CD4-positive, CD25-positive, alpha-beta regulatory T cell (primary cell): ENCODE data around the gene KCNF1. TPM values are rescaled to one million over a fixed set of nuclear protein-coding genes. Genes with fewer than 3 reads are reported as not detected.

Experiments used
- ATAC-seq, 2 donors: fragments of 150-1000 bp; cut with Tn5 transposase; one replicate each; pipeline ENCODE4 v1.10.0; 2021; ENCODE audit warnings: low read depth in 2 of 2, moderate number of reproducible peaks in 2 of 2, moderate library complexity in 1 of 2
- DNase-seq, 3 donors: peaks; one replicate each; pipeline versions ENCODE4 v3.0.0 to v3.0.0-alpha.2; 2012 to 2022; ENCODE audit warnings: mixed read lengths in 1 of 3
- H3K27ac ChIP-seq: one replicate; pipeline ENCODE4 v1.7.0; 2013; ENCODE audit warnings: mild to moderate bottlenecking, low read length; ENCODE audit not compliant: insufficient read depth, poor library complexity, severe bottlenecking
- H3K27me3 ChIP-seq: one replicate; pipeline ENCODE4 v1.7.0; 2013; ENCODE audit warnings: low read length; ENCODE audit not compliant: control insufficient read depth, insufficient read depth
- H3K36me3 ChIP-seq: one replicate; pipeline ENCODE4 v1.7.0; 2013; ENCODE audit warnings: mild to moderate bottlenecking, low read length, moderate library complexity; ENCODE audit not compliant: control insufficient read depth, insufficient read depth
- H3K4me1 ChIP-seq: 2 replicates; pipeline ENCODE4 v1.7.0; 2013; ENCODE audit warnings: mild to moderate bottlenecking, low read length; ENCODE audit not compliant: insufficient read depth, control insufficient read depth, poor library complexity, severe bottlenecking
- H3K4me3 ChIP-seq: one replicate; pipeline ENCODE4 v1.7.0; 2013; ENCODE audit warnings: low read depth, mild to moderate bottlenecking, low read length, moderate library complexity
- H3K9me3 ChIP-seq, 2 experiments: 1 replicate in 1 of 2; 2 replicates in 1 of 2; pipeline ENCODE4 v1.7.0; 2013; ENCODE audit warnings: low read length in 2 of 2, mild to moderate bottlenecking in 1 of 2, moderate library complexity in 1 of 2; ENCODE audit not compliant: control insufficient read depth in 2 of 2
- H3K27ac Mint-ChIP-seq, 3 donors: one replicate each; pipeline ENCODE4 v1.8.0; 2020 to 2022; ENCODE audit warnings: mild to moderate bottlenecking in 3 of 3, mixed read lengths in 3 of 3, moderate library complexity in 2 of 3
- H3K27me3 Mint-ChIP-seq: one replicate; pipeline ENCODE4 v1.8.0; 2022; ENCODE audit warnings: mild to moderate bottlenecking, mixed read lengths
- H3K36me3 Mint-ChIP-seq: one replicate; pipeline ENCODE4 v1.8.0; 2020; ENCODE audit warnings: mixed read lengths
- H3K4me1 Mint-ChIP-seq, 4 donors: one replicate each; pipeline ENCODE4 v1.8.0; 2020 to 2022; ENCODE audit warnings: mixed read lengths in 4 of 4, mild to moderate bottlenecking in 1 of 4
- H3K4me3 Mint-ChIP-seq, 4 donors: one replicate each; pipeline ENCODE4 v1.8.0; 2020 to 2022; ENCODE audit warnings: mild to moderate bottlenecking in 4 of 4, mixed read lengths in 4 of 4, moderate library complexity in 3 of 4
- H3K9me3 Mint-ChIP-seq, 7 donors: one replicate each; pipeline ENCODE4 v1.8.0; 2020 to 2022; ENCODE audit warnings: mixed read lengths in 7 of 7, mild to moderate bottlenecking in 3 of 7, moderate library complexity in 2 of 7
- polyA plus RNA-seq, 4 donors: library from polyadenylated mRNA; unstranded; fragments of 300-500 nt; fragmentation: Illumina TruSeq; gene quantifications; one replicate each; pipeline ENCODE4 v1.2.3, GENCODE V29; 2021
- total RNA-seq: library from RNA; stranded (reverse); gene quantifications from one replicate; pipeline ENCODE4 v1.2.3, GENCODE V29; 2022

KCNF1 gene, protein sequence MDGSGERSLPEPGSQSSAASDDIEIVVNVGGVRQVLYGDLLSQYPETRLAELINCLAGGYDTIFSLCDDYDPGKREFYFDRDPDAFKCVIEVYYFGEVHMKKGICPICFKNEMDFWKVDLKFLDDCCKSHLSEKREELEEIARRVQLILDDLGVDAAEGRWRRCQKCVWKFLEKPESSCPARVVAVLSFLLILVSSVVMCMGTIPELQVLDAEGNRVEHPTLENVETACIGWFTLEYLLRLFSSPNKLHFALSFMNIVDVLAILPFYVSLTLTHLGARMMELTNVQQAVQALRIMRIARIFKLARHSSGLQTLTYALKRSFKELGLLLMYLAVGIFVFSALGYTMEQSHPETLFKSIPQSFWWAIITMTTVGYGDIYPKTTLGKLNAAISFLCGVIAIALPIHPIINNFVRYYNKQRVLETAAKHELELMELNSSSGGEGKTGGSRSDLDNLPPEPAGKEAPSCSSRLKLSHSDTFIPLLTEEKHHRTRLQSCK
- not detected for total RNA-seq
- polyA plus RNA-seq = not detected

DNA sequence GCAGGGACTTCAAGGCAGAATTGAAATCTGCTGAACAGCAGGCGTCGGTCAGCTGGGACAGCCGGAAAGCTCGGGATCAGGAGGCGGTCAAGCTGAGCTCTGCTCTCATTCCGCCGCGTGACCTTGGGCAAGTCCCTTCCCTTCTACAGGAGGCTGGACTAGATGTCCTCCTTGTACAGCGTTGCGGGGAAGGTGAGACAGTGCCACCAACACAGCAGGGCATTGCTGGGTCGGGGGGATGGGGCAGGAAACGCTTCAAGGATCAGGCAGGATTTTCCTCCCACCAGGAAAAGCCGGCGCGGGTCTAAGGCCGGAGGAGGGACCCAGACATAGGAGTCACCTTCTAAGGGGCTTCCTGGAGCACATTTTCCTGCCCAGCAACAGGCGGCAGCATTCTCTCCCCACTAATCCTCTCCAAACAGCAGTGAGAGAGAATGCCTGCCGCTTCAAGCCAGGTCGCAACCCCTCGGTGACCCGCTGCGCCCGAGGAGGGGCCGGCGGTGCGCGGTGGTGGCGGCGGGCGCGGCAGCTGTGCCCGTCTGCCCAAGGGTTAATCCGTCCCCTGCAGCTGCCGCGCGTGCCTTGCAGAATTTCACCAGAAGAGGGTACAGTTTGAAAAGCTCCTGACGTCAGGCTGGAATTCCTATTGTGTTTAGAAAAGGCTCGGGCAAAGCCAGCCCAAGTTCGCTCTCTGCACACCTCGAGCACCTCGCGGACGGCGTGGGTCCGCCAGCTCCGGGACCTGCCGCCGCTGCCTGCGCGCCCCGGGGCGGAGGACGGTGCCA is at the start of gene KCNF1:
TSS of gene KCNF1 (plus strand) at position 644 of the 785 bp plus-strand sequence. CDS start 493 bp downstream, outside the sequence.
- Mint-ChIP-seq H3K36me3 (no peaks in the 10 kb centered on the region), H3K27me3 (peaks cover 47% of the 10 kb centered on the region), H3K4me1 (peaks cover 0 to 6% (median 0%) of the 10 kb centered on the region in 4 donors), H3K27ac (no peak within 1 kb of the TSS), H3K9me3 (peaks cover 0 to 1% (median 0%) of the 10 kb centered on the region in 7 donors), H3K4me3 (peak within 1 kb of the TSS in 1 of 4 donors; percentile 0)
- no peak for ATAC-seq
- DNase-seq = no peak
- H3K9me3 ChIP-seq = no peaks in the 10 kb centered on the region
- H3K4me1 ChIP-seq = no peaks in the 10 kb centered on the region
- no peak within 1 kb of the TSS for H3K4me3 ChIP-seq
- peaks cover 8% of the 10 kb centered on the region for H3K27me3 ChIP-seq
- H3K27ac ChIP-seq = no peak within 1 kb of the TSS
- H3K36me3 ChIP-seq = no peaks in the 10 kb centered on the region

DNA sequence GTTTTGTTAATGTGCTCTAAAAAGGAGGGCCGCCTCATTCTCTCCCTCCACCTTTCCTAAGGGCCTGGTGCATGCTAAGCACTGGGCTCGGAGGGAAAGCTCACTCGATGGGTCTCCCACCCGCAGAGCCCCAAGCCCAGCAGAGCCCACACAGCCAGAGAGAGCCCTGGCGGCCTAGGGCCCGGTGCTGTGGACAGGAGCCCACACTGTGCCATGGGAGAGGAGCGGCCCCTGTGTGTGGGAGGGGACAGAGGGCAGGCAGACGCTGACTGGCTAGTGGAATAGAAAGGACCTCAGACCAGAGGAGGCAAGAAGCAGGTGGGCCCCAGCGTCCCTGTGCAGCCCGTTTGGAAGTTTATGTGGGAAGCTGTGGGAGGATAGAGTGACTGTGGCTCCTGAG is 49.4 kb upstream of the KCNF1 start:
- Mint-ChIP-seq H3K27ac (no peak overlapping the region), H3K9me3 (no peaks in the 10 kb centered on the region), H3K4me1 (peaks cover 0 to 36% (median 19%) of the 10 kb centered on the region in 4 donors), H3K4me3 (no peak overlapping the region), H3K27me3 (peaks cover 22% of the 10 kb centered on the region), H3K36me3 (no peaks in the 10 kb centered on the region)
- no peak for ATAC-seq
- Histone ChIP-seq H3K36me3 (no peaks in the 10 kb centered on the region), H3K27ac (no peak overlapping the region), H3K4me1 (peaks cover 12% of the 10 kb centered on the region), H3K27me3 (peaks cover 8% of the 10 kb centered on the region), H3K4me3 (no peak overlapping the region), H3K9me3 (no peaks in the 10 kb centered on the region)
- DNase-seq = no peak

DNA sequence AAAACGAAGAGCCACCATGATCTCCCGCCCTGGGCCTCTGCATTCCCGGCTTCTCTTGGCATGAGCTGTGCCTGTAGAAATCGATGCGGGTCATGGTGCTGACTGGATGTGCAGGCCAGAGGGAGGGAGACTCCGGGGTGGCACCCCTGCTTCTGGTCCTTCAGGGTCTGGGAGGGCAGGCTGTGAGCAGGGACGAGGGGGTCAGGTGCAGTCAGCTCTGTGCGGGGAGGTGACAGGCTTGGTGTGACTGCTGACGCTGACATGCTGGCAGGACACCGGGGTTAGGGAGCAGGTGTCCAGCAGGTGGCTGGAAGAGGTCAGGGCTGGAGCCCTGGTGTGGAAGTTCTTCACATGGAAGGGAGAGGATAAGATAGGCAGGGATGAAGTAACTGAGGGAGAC is 48.7 kb upstream of the KCNF1 start:
- Histone ChIP-seq H3K4me3 (no peak overlapping the region), H3K4me1 (peaks cover 12% of the 10 kb centered on the region), H3K9me3 (no peaks in the 10 kb centered on the region), H3K36me3 (no peaks in the 10 kb centered on the region), H3K27me3 (peaks cover 8% of the 10 kb centered on the region), H3K27ac (no peak overlapping the region)
- Mint-ChIP-seq H3K4me1 (peaks cover 0 to 36% (median 19%) of the 10 kb centered on the region in 4 donors), H3K9me3 (no peaks in the 10 kb centered on the region), H3K36me3 (no peaks in the 10 kb centered on the region), H3K4me3 (no peak overlapping the region), H3K27me3 (peaks cover 22% of the 10 kb centered on the region), H3K27ac (no peak overlapping the region)
- DNase-seq (no peak), ATAC-seq (no peak)

DNA sequence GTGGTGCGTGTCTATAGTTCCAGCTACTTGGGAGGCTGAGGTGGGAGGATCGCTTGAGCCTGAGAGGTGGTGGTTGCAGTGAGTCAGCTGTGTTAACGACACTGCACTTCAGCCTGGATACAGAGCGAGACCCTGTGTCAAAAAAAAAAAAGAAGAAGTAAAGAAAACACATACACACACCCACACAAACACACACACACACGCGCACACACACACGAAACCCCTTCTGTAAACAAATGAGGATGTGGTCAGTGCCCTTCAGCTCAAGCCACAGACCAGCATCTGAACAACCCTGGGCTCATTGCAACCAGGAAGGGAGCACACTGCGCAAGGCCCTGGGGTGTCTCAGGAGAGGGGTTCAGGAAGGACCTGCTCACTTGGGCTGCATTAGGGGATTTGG is 47.9 kb upstream of the KCNF1 start:
- H3K4me3 Mint-ChIP-seq = no peak overlapping the region
- no peaks in the 10 kb centered on the region for H3K36me3 Mint-ChIP-seq
- no peak overlapping the region for H3K27ac Mint-ChIP-seq
- H3K4me1 Mint-ChIP-seq = peaks cover 0 to 36% (median 20%) of the 10 kb centered on the region in 4 donors
- ATAC-seq = no peak
- no peaks in the 10 kb centered on the region for H3K9me3 Mint-ChIP-seq
- no peak overlapping the region for H3K27ac ChIP-seq
- H3K27me3 Mint-ChIP-seq = peaks cover 22% of the 10 kb centered on the region
- H3K4me1 ChIP-seq = peaks cover 12% of the 10 kb centered on the region
- no peaks in the 10 kb centered on the region for H3K36me3 ChIP-seq
- no peaks in the 10 kb centered on the region for H3K9me3 ChIP-seq
- peaks cover 8% of the 10 kb centered on the region for H3K27me3 ChIP-seq
- no peak for DNase-seq
- no peak overlapping the region for H3K4me3 ChIP-seq

DNA sequence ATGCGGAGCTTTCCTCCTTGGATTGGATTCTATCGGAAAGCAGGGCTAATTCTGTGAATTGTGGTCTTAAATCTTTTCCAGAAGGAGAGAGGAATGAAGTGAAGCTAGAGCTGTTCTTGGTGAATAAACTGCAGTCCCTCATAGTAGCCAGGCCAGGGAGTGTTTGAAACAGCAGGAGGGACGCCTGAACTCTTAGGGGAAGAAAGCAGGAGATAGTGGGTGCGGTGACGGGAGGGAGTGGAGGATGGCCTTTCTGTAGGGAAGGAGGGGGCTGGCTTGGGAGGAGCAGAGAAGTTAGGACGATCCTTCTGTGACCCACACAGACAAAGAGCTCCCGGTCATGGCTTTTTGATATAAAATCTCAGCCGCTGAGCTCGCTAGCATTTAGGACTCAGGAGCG is 47.5 kb upstream of the KCNF1 start:
- Mint-ChIP-seq H3K4me1 (peaks cover 0 to 36% (median 20%) of the 10 kb centered on the region in 4 donors), H3K27me3 (peaks cover 19% of the 10 kb centered on the region), H3K36me3 (no peaks in the 10 kb centered on the region), H3K4me3 (no peak overlapping the region), H3K9me3 (no peaks in the 10 kb centered on the region), H3K27ac (no peak overlapping the region)
- Histone ChIP-seq H3K36me3 (no peaks in the 10 kb centered on the region), H3K27ac (no peak overlapping the region), H3K9me3 (no peaks in the 10 kb centered on the region), H3K4me1 (peaks cover 12% of the 10 kb centered on the region), H3K27me3 (peaks cover 8% of the 10 kb centered on the region), H3K4me3 (no peak overlapping the region)
- no peak for DNase-seq
- ATAC-seq = no peak

DNA sequence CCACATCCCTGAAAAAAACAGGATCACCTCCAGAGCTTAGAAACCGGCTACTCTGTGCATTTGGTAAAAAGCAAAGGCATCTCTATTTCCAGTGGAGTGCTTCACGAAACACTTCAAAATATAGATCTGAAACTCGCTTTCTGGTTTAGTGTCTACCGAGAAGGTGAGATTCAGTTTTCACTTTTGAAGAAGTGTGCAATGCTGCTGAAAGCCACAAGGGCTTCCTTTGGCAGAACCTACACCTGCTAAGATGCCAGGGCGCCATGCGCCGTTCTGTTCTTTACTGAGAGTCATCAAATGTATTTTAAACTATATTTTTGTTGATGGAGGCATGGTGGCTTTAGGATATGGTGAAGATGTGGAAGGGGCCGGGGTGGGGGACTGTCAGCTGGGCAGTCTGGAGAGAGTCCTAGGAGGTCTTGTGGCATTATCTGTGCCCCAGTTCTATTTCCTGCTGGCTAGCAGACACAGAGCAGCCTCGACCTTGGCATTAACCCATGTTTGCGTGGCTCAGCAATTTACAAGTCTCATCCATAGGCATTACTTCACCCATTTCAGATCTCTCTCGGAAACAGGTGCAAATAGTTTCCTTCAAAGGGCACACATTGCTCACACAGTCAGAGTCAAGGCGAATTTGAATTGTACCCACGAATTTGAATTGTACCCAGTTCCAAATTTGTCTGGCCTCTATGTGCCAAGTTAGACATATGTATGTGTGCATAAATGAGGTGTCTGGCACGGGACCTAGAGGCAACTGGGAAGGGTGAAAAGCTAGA is 46.7 kb upstream of the KCNF1 start:
- ATAC-seq (peak; percentile 60 to 72), DNase-seq (peak in 2 of 3 donors; percentile 9 to 66)
- Mint-ChIP-seq H3K27me3 (peaks cover 17% of the 10 kb centered on the region), H3K4me1 (peaks cover 0 to 36% (median 20%) of the 10 kb centered on the region in 4 donors), H3K9me3 (no peaks in the 10 kb centered on the region), H3K27ac (no peak overlapping the region), H3K4me3 (peak overlapping the region in 3 of 4 donors; percentile 34 to 53 (median 49)), H3K36me3 (no peaks in the 10 kb centered on the region)
- peaks cover 8% of the 10 kb centered on the region for H3K27me3 ChIP-seq
- no peak overlapping the region for H3K27ac ChIP-seq
- H3K36me3 ChIP-seq = no peaks in the 10 kb centered on the region
- peak overlapping the region; percentile 32 for H3K4me3 ChIP-seq
- H3K4me1 ChIP-seq = peaks cover 12% of the 10 kb centered on the region
- no peaks in the 10 kb centered on the region for H3K9me3 ChIP-seq

DNA sequence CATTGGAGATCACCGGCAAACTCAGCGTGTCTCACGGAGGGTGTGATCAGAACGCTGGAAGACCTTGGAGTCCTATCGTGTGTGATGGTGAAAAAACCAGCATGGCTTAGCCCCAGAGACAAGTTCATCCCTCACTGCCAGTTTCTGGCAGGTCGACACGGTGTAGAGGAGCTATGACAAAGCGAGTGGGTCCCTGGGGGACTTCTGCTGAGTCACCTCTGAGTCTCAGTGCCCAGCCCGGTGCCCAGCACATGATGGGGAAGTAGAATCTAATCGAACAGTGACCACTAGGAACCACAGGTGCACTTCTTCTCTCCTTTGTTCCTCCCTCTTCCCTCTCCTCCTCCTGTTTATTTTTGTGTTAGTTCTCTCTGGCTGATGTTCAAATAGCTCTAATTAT is 45.9 kb upstream of the KCNF1 start:
- ATAC-seq (no peak), DNase-seq (no peak)
- H3K9me3 Mint-ChIP-seq = no peaks in the 10 kb centered on the region
- Histone ChIP-seq H3K27ac (no peak overlapping the region), H3K27me3 (peaks cover 8% of the 10 kb centered on the region), H3K4me1 (peaks cover 12% of the 10 kb centered on the region), H3K9me3 (no peaks in the 10 kb centered on the region), H3K4me3 (no peak overlapping the region), H3K36me3 (no peaks in the 10 kb centered on the region)
- H3K36me3 Mint-ChIP-seq = no peaks in the 10 kb centered on the region
- peaks cover 0 to 32% (median 18%) of the 10 kb centered on the region in 4 donors for H3K4me1 Mint-ChIP-seq
- H3K27ac Mint-ChIP-seq = no peak overlapping the region
- peaks cover 13% of the 10 kb centered on the region for H3K27me3 Mint-ChIP-seq
- no peak overlapping the region for H3K4me3 Mint-ChIP-seq
